ENCODE measurements around the gene PLA2G12B. TPM values are rescaled to one million over a fixed set of nuclear protein-coding genes. Genes with fewer than 3 reads are reported as not detected.
"Not testable (repeated sequence)": the region's sequence is repeated elsewhere in the genome, so short reads cannot be mapped to it uniquely, and the experiment has no call there.

The PLA2G12B gene
- total RNA-seq (2012; rRNA removed), result not detected in 2 replicates

GRCh38 chr10:72954596-72955554 lies at the start of gene PLA2G12B:
TSS of gene PLA2G12B (minus strand) at chr10:72954806. CDS start at chr10:72954685, 121 bp downstream.
- H3K4me1 ChIP-seq (ENCODE audit: control insufficient read depth, insufficient read depth, low read length), result no peaks in the 10 kb centered on the region
- H3K9ac ChIP-seq (ENCODE audit: low read depth, low read length), result no peak within 1 kb of the TSS

DNA sequence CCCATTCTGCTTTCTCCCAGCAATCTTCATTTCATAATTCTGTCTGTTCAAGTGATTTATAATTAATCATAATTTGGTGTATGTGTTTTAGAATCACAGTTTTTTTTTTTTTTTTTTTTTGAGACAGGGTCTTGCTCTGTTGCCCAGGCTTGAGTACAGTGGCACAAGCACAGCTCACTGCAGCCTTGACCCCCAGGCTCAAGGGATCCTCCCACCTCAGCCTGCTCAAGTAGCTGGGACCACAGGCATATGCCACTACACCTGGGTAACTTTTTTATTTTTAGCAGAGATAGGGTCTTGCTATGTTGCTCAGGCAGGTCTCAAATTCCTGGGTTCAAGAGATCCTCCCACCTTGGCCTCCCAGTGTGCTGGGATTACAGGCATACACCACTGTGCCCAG lies 49.2 kb upstream of the PLA2G12B start:
- Histone ChIP-seq H3K4me2 (ENCODE audit: low read length) (no peak overlapping the region), H3K9ac (ENCODE audit: low read depth, low read length) (no peak overlapping the region), H3K4me3 (ENCODE audit: low read length) (no peak overlapping the region), H3K9me3 (replicated peaks; ENCODE audit: low read length) (no peaks in the 10 kb centered on the region), H3K36me3 (ENCODE audit: insufficient read depth, low read length) (peaks cover 62% of the 10 kb centered on the region), H3K27me3 (ENCODE audit: control insufficient read depth, insufficient read depth, low read length) (no peaks in the 10 kb centered on the region), H3K4me1 (ENCODE audit: control insufficient read depth, insufficient read depth, low read length) (no peaks in the 10 kb centered on the region)

More at GRCh38 chr10:72954596-72955554, at the start of gene PLA2G12B:
- no peaks in the 10 kb centered on the region for H3K36me3 ChIP-seq (ENCODE audit: insufficient read depth, low read length)
- no peak within 1 kb of the TSS for H3K4me2 ChIP-seq (ENCODE audit: low read length)
- H3K4me3 ChIP-seq (ENCODE audit: low read length), result no peak within 1 kb of the TSS
- H3K27me3 ChIP-seq (ENCODE audit: control insufficient read depth, insufficient read depth, low read length), result peaks cover 5% of the 10 kb centered on the region
- H3K9me3 ChIP-seq (replicated peaks; ENCODE audit: low read length), result no peaks in the 10 kb centered on the region

- Histone ChIP-seq H3K4me3 (ENCODE audit: low read length) (no peak overlapping the region), H3K4me1 (ENCODE audit: control insufficient read depth, insufficient read depth, low read length) (no peaks in the 10 kb centered on the region), H3K36me3 (ENCODE audit: insufficient read depth, low read length) (peaks cover 46% of the 10 kb centered on the region), H3K9ac (ENCODE audit: low read depth, low read length) (no peak overlapping the region), H3K4me2 (ENCODE audit: low read length) (no peak overlapping the region), H3K9me3 (replicated peaks; ENCODE audit: low read length) (no peaks in the 10 kb centered on the region), H3K27me3 (ENCODE audit: control insufficient read depth, insufficient read depth, low read length) (no peaks in the 10 kb centered on the region)
Measured at GRCh38 chr10:73000973-73001372, 46.4 kb upstream of the PLA2G12B start.

DNA sequence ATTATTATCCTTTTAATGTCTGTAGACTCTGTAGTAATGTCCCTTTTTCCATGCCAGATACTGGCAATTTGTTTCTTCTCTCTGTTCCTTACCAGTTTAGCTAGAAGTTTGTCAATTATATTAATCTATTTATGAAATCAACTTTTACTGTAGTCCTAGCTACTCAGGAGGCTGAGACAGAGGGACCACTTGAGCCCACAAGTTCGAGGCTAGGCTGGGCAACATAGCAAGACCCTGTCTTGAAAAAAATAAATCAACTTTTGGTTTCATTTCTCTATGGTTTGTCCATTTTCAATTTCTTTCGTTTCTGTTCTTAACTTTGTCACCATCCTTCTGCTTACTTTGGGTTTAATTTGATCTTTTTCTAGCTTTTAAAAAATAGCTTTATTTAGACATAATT lies 42.5 kb upstream of the PLA2G12B start:
- Histone ChIP-seq H3K9me3 (replicated peaks; ENCODE audit: low read length) (no peaks in the 10 kb centered on the region), H3K4me2 (ENCODE audit: low read length) (no peak overlapping the region), H3K27me3 (ENCODE audit: control insufficient read depth, insufficient read depth, low read length) (no peaks in the 10 kb centered on the region), H3K4me1 (ENCODE audit: control insufficient read depth, insufficient read depth, low read length) (no peaks in the 10 kb centered on the region), H3K36me3 (ENCODE audit: insufficient read depth, low read length) (peaks cover 22% of the 10 kb centered on the region), H3K9ac (ENCODE audit: low read depth, low read length) (no peak overlapping the region), H3K4me3 (ENCODE audit: low read length) (no peak overlapping the region)

GRCh38 chr10:72995459-72995858 lies 40.9 kb upstream of the PLA2G12B start:
- not testable (repeated sequence) for H3K36me3 ChIP-seq (ENCODE audit: insufficient read depth, low read length); H3K4me2 ChIP-seq (ENCODE audit: low read length); H3K27me3 ChIP-seq (ENCODE audit: control insufficient read depth, insufficient read depth, low read length); H3K9me3 ChIP-seq (replicated peaks; ENCODE audit: low read length); H3K4me1 ChIP-seq (ENCODE audit: control insufficient read depth, insufficient read depth, low read length); H3K9ac ChIP-seq (ENCODE audit: low read depth, low read length); H3K4me3 ChIP-seq (ENCODE audit: low read length)

DNA sequence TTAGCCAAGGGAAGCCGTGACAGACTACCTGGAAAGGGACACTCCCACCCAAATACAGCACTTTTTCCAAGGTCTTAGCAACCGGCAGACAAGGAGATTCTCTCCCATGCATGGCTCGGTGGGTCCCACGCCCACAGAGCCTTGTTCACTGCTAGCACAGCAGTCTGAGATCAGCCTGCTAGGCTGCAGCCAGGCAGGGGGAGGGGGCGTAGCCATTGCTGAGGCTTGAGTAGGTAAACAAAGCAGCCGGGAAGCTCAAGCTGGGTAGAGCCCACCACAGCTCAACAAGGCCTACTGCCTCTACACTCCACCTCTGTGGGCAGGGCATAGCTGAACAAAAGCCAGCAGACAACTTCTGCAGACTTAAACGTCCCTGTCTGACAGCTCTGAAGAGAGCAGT lies 35.2 kb upstream of the PLA2G12B start:
- H3K36me3 ChIP-seq (ENCODE audit: insufficient read depth, low read length); H3K9me3 ChIP-seq (replicated peaks; ENCODE audit: low read length); H3K27me3 ChIP-seq (ENCODE audit: control insufficient read depth, insufficient read depth, low read length); H3K4me1 ChIP-seq (ENCODE audit: control insufficient read depth, insufficient read depth, low read length); H3K4me3 ChIP-seq (ENCODE audit: low read length); H3K9ac ChIP-seq (ENCODE audit: low read depth, low read length); H3K4me2 ChIP-seq (ENCODE audit: low read length): not testable (repeated sequence)

- not testable (repeated sequence) for H3K9me3 ChIP-seq (replicated peaks; ENCODE audit: low read length); H3K4me1 ChIP-seq (ENCODE audit: control insufficient read depth, insufficient read depth, low read length); H3K27me3 ChIP-seq (ENCODE audit: control insufficient read depth, insufficient read depth, low read length); H3K4me3 ChIP-seq (ENCODE audit: low read length); H3K9ac ChIP-seq (ENCODE audit: low read depth, low read length); H3K4me2 ChIP-seq (ENCODE audit: low read length); H3K36me3 ChIP-seq (ENCODE audit: insufficient read depth, low read length)
Measured at GRCh38 chr10:72984618-72985017, 30.0 kb upstream of the PLA2G12B start.

GRCh38 chr10:72981882-72982529 lies 27.4 kb upstream of the PLA2G12B start:
- no peak overlapping the region for H3K4me3 ChIP-seq (ENCODE audit: low read length)
- H3K36me3 ChIP-seq (ENCODE audit: insufficient read depth, low read length), result no peaks in the 10 kb centered on the region
- H3K9me3 ChIP-seq (replicated peaks; ENCODE audit: low read length), result peaks cover 12% of the 10 kb centered on the region
- no peaks in the 10 kb centered on the region for H3K4me1 ChIP-seq (ENCODE audit: control insufficient read depth, insufficient read depth, low read length)
- no peaks in the 10 kb centered on the region for H3K27me3 ChIP-seq (ENCODE audit: control insufficient read depth, insufficient read depth, low read length)
- no peak overlapping the region for H3K4me2 ChIP-seq (ENCODE audit: low read length)
- H3K9ac ChIP-seq (ENCODE audit: low read depth, low read length), result no peak overlapping the region

GRCh38 chr10:72981028-72981881 lies 26.6 kb upstream of the PLA2G12B start:
- no peak overlapping the region for H3K4me3 ChIP-seq (ENCODE audit: low read length)
- H3K4me2 ChIP-seq (ENCODE audit: low read length), result no peak overlapping the region
- no peaks in the 10 kb centered on the region for H3K36me3 ChIP-seq (ENCODE audit: insufficient read depth, low read length)
- H3K4me1 ChIP-seq (ENCODE audit: control insufficient read depth, insufficient read depth, low read length), result no peaks in the 10 kb centered on the region
- H3K9ac ChIP-seq (ENCODE audit: low read depth, low read length), result no peak overlapping the region
- no peaks in the 10 kb centered on the region for H3K27me3 ChIP-seq (ENCODE audit: control insufficient read depth, insufficient read depth, low read length)
- peaks cover 12% of the 10 kb centered on the region for H3K9me3 ChIP-seq (replicated peaks; ENCODE audit: low read length)

- Histone ChIP-seq H3K4me3 (ENCODE audit: low read length) (no peak overlapping the region), H3K4me2 (ENCODE audit: low read length) (no peak overlapping the region), H3K9me3 (replicated peaks; ENCODE audit: low read length) (peaks cover 12% of the 10 kb centered on the region), H3K36me3 (ENCODE audit: insufficient read depth, low read length) (no peaks in the 10 kb centered on the region), H3K4me1 (ENCODE audit: control insufficient read depth, insufficient read depth, low read length) (no peaks in the 10 kb centered on the region), H3K9ac (ENCODE audit: low read depth, low read length) (no peak overlapping the region), H3K27me3 (ENCODE audit: control insufficient read depth, insufficient read depth, low read length) (no peaks in the 10 kb centered on the region)
Measured at GRCh38 chr10:72980348-72980747, 25.7 kb upstream of the PLA2G12B start.

- Histone ChIP-seq H3K9ac (ENCODE audit: low read depth, low read length) (no peak overlapping the region), H3K4me3 (ENCODE audit: low read length) (no peak overlapping the region), H3K36me3 (ENCODE audit: insufficient read depth, low read length) (no peaks in the 10 kb centered on the region), H3K27me3 (ENCODE audit: control insufficient read depth, insufficient read depth, low read length) (no peaks in the 10 kb centered on the region), H3K9me3 (replicated peaks; ENCODE audit: low read length) (peaks cover 12% of the 10 kb centered on the region), H3K4me2 (ENCODE audit: low read length) (no peak overlapping the region), H3K4me1 (ENCODE audit: control insufficient read depth, insufficient read depth, low read length) (no peaks in the 10 kb centered on the region)
Measured at GRCh38 chr10:72979709-72980108, 25.1 kb upstream of the PLA2G12B start.

Data from skeletal muscle satellite cell (primary cell).